Cardiac fibroblast (primary cell): ENCODE measurements around the gene GPR17.

ENCODE experiments used
- DNase-seq, 2 donors: peaks; one replicate each; pipeline versions ENCODE4 v3.0.0 to v3.0.0-alpha.2; 2010; ENCODE audit warnings: low read depth in 2 of 2
- H3K4me3 ChIP-seq, 2 donors: replicated peaks in 1 of 2; 1 replicate in 1 of 2; 2 replicates in 1 of 2; pipeline ENCODE4 v1.5.1; 2011; ENCODE audit warnings: low read depth in 2 of 2, low read length in 2 of 2, mild to moderate bottlenecking in 2 of 2, moderate library complexity in 1 of 2
- TF ChIP-seq, protein P1 (sequence below): IDR thresholded peaks from one replicate; pipeline ENCODE4 v1.5.1; 2011; ENCODE audit warnings: low read depth, mild to moderate bottlenecking, low read length, inconsistent platforms

Gene GPR17

GRCh38 chr2:127621981-127622431, 23.9 kb upstream of the GPR17 start:
- DNase-seq = no peak
- TF ChIP-seq, protein P1, sequence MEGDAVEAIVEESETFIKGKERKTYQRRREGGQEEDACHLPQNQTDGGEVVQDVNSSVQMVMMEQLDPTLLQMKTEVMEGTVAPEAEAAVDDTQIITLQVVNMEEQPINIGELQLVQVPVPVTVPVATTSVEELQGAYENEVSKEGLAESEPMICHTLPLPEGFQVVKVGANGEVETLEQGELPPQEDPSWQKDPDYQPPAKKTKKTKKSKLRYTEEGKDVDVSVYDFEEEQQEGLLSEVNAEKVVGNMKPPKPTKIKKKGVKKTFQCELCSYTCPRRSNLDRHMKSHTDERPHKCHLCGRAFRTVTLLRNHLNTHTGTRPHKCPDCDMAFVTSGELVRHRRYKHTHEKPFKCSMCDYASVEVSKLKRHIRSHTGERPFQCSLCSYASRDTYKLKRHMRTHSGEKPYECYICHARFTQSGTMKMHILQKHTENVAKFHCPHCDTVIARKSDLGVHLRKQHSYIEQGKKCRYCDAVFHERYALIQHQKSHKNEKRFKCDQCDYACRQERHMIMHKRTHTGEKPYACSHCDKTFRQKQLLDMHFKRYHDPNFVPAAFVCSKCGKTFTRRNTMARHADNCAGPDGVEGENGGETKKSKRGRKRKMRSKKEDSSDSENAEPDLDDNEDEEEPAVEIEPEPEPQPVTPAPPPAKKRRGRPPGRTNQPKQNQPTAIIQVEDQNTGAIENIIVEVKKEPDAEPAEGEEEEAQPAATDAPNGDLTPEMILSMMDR = no peak
- H3K4me3 ChIP-seq = no peak overlapping the region

GRCh38 chr2:127622561-127623387, 23.2 kb upstream of the GPR17 start:
- H3K4me3 ChIP-seq = no peak overlapping the region
- no peak for DNase-seq
- TF ChIP-seq, protein P1 = no peak

GRCh38 chr2:127623388-127624319, 22.3 kb upstream of the GPR17 start:
- TF ChIP-seq, protein P1 = no peak
- DNase-seq = peak in 1 of 2 donors; percentile 67
- no peak overlapping the region for H3K4me3 ChIP-seq

- no peak for DNase-seq
- TF ChIP-seq, protein P1 = no peak
- no peak overlapping the region for H3K4me3 ChIP-seq
Measured at GRCh38 chr2:127624320-127624755, 21.6 kb upstream of the GPR17 start.

DNA sequence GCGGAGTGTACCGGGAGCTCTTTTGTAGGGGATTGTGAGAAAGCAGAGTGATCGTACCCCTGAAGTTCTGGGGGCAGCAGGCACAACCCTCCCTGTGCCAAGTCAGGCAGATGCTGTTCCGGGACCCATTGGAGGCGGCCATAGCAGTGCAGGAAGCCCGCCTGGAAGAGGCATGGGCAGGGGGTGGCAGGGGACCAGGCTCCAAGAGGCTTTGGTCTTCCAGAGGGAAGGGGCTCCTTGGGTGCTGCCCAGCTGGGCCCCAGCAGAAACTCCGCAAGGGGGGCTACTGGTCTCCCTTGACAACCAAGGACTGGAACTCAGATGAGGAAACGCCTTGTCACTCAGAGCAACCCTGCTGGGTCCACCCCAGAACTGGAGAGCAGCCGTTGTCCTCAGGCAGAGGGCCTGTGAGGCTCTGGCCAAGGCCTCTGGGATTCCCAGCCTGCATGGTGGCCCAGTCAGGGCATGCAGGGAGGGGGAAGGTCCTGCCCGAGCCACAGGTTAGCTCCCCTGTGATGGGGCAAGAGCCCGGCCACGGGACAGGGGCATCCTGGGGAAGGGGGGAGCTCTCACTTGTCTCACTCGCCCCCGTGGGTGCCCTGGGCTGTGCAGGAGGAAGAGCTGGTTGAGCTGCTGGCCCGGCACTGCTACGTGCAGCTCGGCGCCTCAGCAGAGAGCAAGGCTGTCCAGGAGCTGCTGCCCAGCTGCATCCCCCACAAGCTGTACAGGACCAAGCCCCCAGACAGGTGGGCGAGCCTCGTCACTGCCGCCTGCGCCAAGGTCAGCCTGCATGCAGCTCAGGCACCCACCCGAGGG, 21.0 kb upstream of the GPR17 start:
- TF ChIP-seq, protein P1 = no peak
- DNase-seq = no peak
- no peak overlapping the region for H3K4me3 ChIP-seq

DNA sequence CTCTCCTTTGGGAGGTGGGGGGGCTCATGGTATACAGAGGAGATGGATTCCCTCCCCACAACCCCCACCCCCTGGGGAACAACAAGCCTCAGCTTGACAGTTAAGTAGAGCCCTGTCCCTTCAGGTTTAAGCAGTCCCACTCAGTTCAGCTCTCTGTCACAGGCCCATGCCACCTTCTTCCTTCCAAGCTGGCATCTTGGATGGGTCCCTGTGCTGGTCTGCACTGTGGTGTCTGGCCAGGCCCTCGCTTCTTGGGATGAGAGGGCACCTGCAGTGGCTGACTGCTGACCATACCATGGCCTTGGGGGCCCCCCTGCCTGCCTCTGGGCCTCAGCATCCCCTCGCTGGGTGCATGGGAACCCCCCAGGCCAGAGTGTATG, 20.4 kb upstream of the GPR17 start:
- TF ChIP-seq, protein P1 = no peak
- no peak for DNase-seq
- H3K4me3 ChIP-seq = no peak overlapping the region
